ENCODE results near the gene C1QTNF1. TPM values are rescaled to one million over a fixed set of nuclear protein-coding genes. Genes with fewer than 3 reads are reported as not detected.

Gene C1QTNF1
- 10 to 100 TPM in 4 of 6 donors, 1 to 10 TPM in 2; 9.3 to 30.4 (median 14.1) TPM for total RNA-seq

- Histone ChIP-seq H3K27me3 (peaks cover 0 to 5% (median 0%) of the 10 kb centered on the region in 4 donors), H3K36me3 (no peaks in the 10 kb centered on the region), H3K9me3 (no peaks in the 10 kb centered on the region), H3K4me3 (peak within 1 kb of the TSS; percentile 52 to 78 (median 67)), H3K4me1 (peaks cover 78 to 92% (median 86%) of the 10 kb centered on the region in 4 donors), H3K27ac (peak within 1 kb of the TSS; percentile 60 to 81 (median 74))
- peak in 1 of 4 donors; percentile 14 for TF ChIP-seq POLR2A (IDR thresholded peaks at IDR 0.05)
- TF ChIP-seq POLR2AphosphoS5 (IDR thresholded peaks at IDR 0.05) = peak in 1 of 2 donors; percentile 42
- no peak for TF ChIP-seq EP300 (IDR thresholded peaks at IDR 0.05)
- TF ChIP-seq CTCF (IDR thresholded peaks at IDR 0.05) = peak; percentile 51 to 88 (median 61)
- WGBS, 2 donors = 1 to 4% methylated on average over 22 to 47 of the region's 77 CpGs
- peak; percentile 40 to 89 for DNase-seq
- ATAC-seq (ENCODE audit: low FRiP score in 2 of 2) = peak in 1 of 2 donors; percentile 67
Measured at GRCh38 chr17:79023886-79024771, at the start of gene C1QTNF1. C1QTNF1 (plus strand) TSS chr17:79024169; CDS start chr17:79043969, 19,800 bp downstream.

GRCh38 chr17:78974635-78975591 is 49.1 kb upstream of the C1QTNF1 start:
- DNase-seq = peak; percentile 74 to 90
- Histone ChIP-seq H3K4me3 (peak overlapping the region in 1 of 4 donors; percentile 21), H3K27me3 (no peaks in the 10 kb centered on the region), H3K9me3 (no peaks in the 10 kb centered on the region), H3K36me3 (peaks cover 0 to 7% (median 4%) of the 10 kb centered on the region in 4 donors), H3K4me1 (peaks cover 35 to 64% (median 57%) of the 10 kb centered on the region in 4 donors), H3K27ac (peak overlapping the region in 3 of 4 donors; percentile 75 to 84 (median 78))
- no peak for TF ChIP-seq EP300 (IDR thresholded peaks at IDR 0.05)
- TF ChIP-seq POLR2AphosphoS5 (IDR thresholded peaks at IDR 0.05) = peak in 1 of 2 donors; percentile 48
- 67 to 72% methylated on average over 19 to 26 of the region's 30 CpGs for WGBS, 2 donors
- peak; percentile 54 to 70 for ATAC-seq (ENCODE audit: low FRiP score in 2 of 2)

- Histone ChIP-seq H3K36me3 (peaks cover 0 to 6% (median 2%) of the 10 kb centered on the region in 4 donors), H3K27ac (peak overlapping the region; percentile 48 to 84 (median 66)), H3K4me1 (peaks cover 33 to 58% (median 52%) of the 10 kb centered on the region in 4 donors), H3K9me3 (no peaks in the 10 kb centered on the region), H3K4me3 (no peak overlapping the region), H3K27me3 (no peaks in the 10 kb centered on the region)
- 80 to 81% methylated on average over 7 to 20 of the region's 20 CpGs for WGBS, 2 donors
- no peak for DNase-seq
- no peak for TF ChIP-seq EP300 (IDR thresholded peaks at IDR 0.05)
- no peak for TF ChIP-seq CTCF (IDR thresholded peaks at IDR 0.05)
- TF ChIP-seq POLR2A (IDR thresholded peaks at IDR 0.05) = no peak
- no peak for ATAC-seq (ENCODE audit: low FRiP score in 2 of 2)
Measured at GRCh38 chr17:78976907-78977680, 46.9 kb upstream of the C1QTNF1 start.

GRCh38 chr17:78977681-78977943 is 46.4 kb upstream of the C1QTNF1 start:
- no peak for TF ChIP-seq POLR2A (IDR thresholded peaks at IDR 0.05)
- TF ChIP-seq POLR2AphosphoS5 (IDR thresholded peaks at IDR 0.05) = no peak
- no peak for TF ChIP-seq CTCF (IDR thresholded peaks at IDR 0.05)
- TF ChIP-seq EP300 (IDR thresholded peaks at IDR 0.05) = no peak
- Histone ChIP-seq H3K36me3 (peaks cover 0 to 6% (median 2%) of the 10 kb centered on the region in 4 donors), H3K27me3 (no peaks in the 10 kb centered on the region), H3K4me3 (no peak overlapping the region), H3K27ac (peak overlapping the region; percentile 48 to 84 (median 66)), H3K4me1 (peaks cover 33 to 58% (median 52%) of the 10 kb centered on the region in 4 donors), H3K9me3 (no peaks in the 10 kb centered on the region)
- no peak for DNase-seq
- ATAC-seq (ENCODE audit: low FRiP score in 2 of 2) = no peak
- WGBS, 2 donors = 79 to 86% methylated on average over 8 of the region's 8 CpGs
